ENCODE data around the gene NAGLU.
A peak's percentile ranks its signal among the peaks of the same experiment; 100 is the strongest.

The NAGLU gene

GRCh38 chr17:42565523-42566214 is 29.6 kb downstream of the NAGLU start:
- peaks cover 72% of the 10 kb centered on the region for H3K36me3 ChIP-seq (ENCODE audit: insufficient read depth, insufficient read length, low read length)
- peaks cover 19% of the 10 kb centered on the region for H3K4me1 ChIP-seq (ENCODE audit: insufficient read depth, insufficient read length)
- DNase-seq (ENCODE audit: low read depth, low spot score) = no peak
- H3K4me3 ChIP-seq (ENCODE audit: insufficient read length, low read depth) = no peak overlapping the region
- no peaks in the 10 kb centered on the region for H3K27me3 ChIP-seq (ENCODE audit: insufficient read depth, insufficient read length)
- peak overlapping the region; percentile 88 for H3K9ac ChIP-seq (ENCODE audit: insufficient read length, low read depth)
- H3K9me3 ChIP-seq (ENCODE audit: insufficient read depth, low read length) = no peaks in the 10 kb centered on the region
- TF ChIP-seq ZNF274 (IDR thresholded peaks at IDR 0.05; ENCODE audit: low read depth, low read length) (no peak), SUZ12 (IDR thresholded peaks at IDR 0.05; ENCODE audit: extremely low read depth, insufficient read depth, insufficient read length) (no peak), YY1 (IDR thresholded peaks at IDR 0.05; ENCODE audit: insufficient read depth, insufficient read length) (no peak)

- Histone ChIP-seq H3K27me3 (ENCODE audit: insufficient read depth, insufficient read length) (no peaks in the 10 kb centered on the region), H3K9ac (ENCODE audit: insufficient read length, low read depth) (peak overlapping the region; percentile 88), H3K4me3 (ENCODE audit: insufficient read length, low read depth) (peak overlapping the region; percentile 91), H3K9me3 (ENCODE audit: insufficient read depth, low read length) (no peaks in the 10 kb centered on the region), H3K4me1 (ENCODE audit: insufficient read depth, insufficient read length) (peaks cover 19% of the 10 kb centered on the region), H3K36me3 (ENCODE audit: insufficient read depth, insufficient read length, low read length) (peaks cover 78% of the 10 kb centered on the region)
- no peak for TF ChIP-seq SUZ12 (IDR thresholded peaks at IDR 0.05; ENCODE audit: extremely low read depth, insufficient read depth, insufficient read length)
- TF ChIP-seq YY1 (IDR thresholded peaks at IDR 0.05; ENCODE audit: insufficient read depth, insufficient read length) = peak; percentile 28
- DNase-seq (ENCODE audit: low read depth, low spot score) = no peak
These were observed 30.3 kb downstream of the NAGLU start for GRCh38 chr17:42566215-42566882.

GRCh38 chr17:42566883-42567573 is 31.0 kb downstream of the NAGLU start, which contains the start of gene MLX:
Gene MLX (plus strand): TSS chr17:42567100. CDS start chr17:42567125, 25 bp downstream.
- TF ChIP-seq ZNF274 (IDR thresholded peaks at IDR 0.05; ENCODE audit: low read depth, low read length) (no peak), SUZ12 (IDR thresholded peaks at IDR 0.05; ENCODE audit: extremely low read depth, insufficient read depth, insufficient read length) (no peak), YY1 (IDR thresholded peaks at IDR 0.05; ENCODE audit: insufficient read depth, insufficient read length) (no peak)
- H3K9me3 ChIP-seq (ENCODE audit: insufficient read depth, low read length) = no peaks in the 10 kb centered on the region
- H3K27me3 ChIP-seq (ENCODE audit: insufficient read depth, insufficient read length) = no peaks in the 10 kb centered on the region
- peak within 1 kb of the TSS; percentile 91 for H3K4me3 ChIP-seq (ENCODE audit: insufficient read length, low read depth)
- DNase-seq (ENCODE audit: low read depth, low spot score) = peak; percentile 68
- H3K4me1 ChIP-seq (ENCODE audit: insufficient read depth, insufficient read length) = peaks cover 19% of the 10 kb centered on the region
- peak within 1 kb of the TSS; percentile 88 for H3K9ac ChIP-seq (ENCODE audit: insufficient read length, low read depth)
- peaks cover 85% of the 10 kb centered on the region for H3K36me3 ChIP-seq (ENCODE audit: insufficient read depth, insufficient read length, low read length)

- no peak overlapping the region for H3K4me3 ChIP-seq (ENCODE audit: insufficient read length, low read depth)
- H3K4me1 ChIP-seq (ENCODE audit: insufficient read depth, insufficient read length) = peaks cover 14% of the 10 kb centered on the region
- TF ChIP-seq ZNF274 (IDR thresholded peaks at IDR 0.05; ENCODE audit: low read depth, low read length) (no peak), SUZ12 (IDR thresholded peaks at IDR 0.05; ENCODE audit: extremely low read depth, insufficient read depth, insufficient read length) (no peak)
- H3K36me3 ChIP-seq (ENCODE audit: insufficient read depth, insufficient read length, low read length) = peaks cover 91% of the 10 kb centered on the region
- no peaks in the 10 kb centered on the region for H3K9me3 ChIP-seq (ENCODE audit: insufficient read depth, low read length)
- no peak overlapping the region for H3K9ac ChIP-seq (ENCODE audit: insufficient read length, low read depth)
- no peaks in the 10 kb centered on the region for H3K27me3 ChIP-seq (ENCODE audit: insufficient read depth, insufficient read length)
- no peak for DNase-seq (ENCODE audit: low read depth, low spot score)
These were observed 32.5 kb downstream of the NAGLU start for GRCh38 chr17:42568341-42569111.

GRCh38 chr17:42571435-42572225 is 35.6 kb downstream of the NAGLU start:
- H3K9me3 ChIP-seq (ENCODE audit: insufficient read depth, low read length) = no peaks in the 10 kb centered on the region
- peaks cover 90% of the 10 kb centered on the region for H3K36me3 ChIP-seq (ENCODE audit: insufficient read depth, insufficient read length, low read length)
- no peak for TF ChIP-seq YY1 (IDR thresholded peaks at IDR 0.05; ENCODE audit: insufficient read depth, insufficient read length)
- no peak for TF ChIP-seq ZNF274 (IDR thresholded peaks at IDR 0.05; ENCODE audit: low read depth, low read length)
- no peak for TF ChIP-seq SUZ12 (IDR thresholded peaks at IDR 0.05; ENCODE audit: extremely low read depth, insufficient read depth, insufficient read length)
- no peaks in the 10 kb centered on the region for H3K27me3 ChIP-seq (ENCODE audit: insufficient read depth, insufficient read length)
- H3K4me1 ChIP-seq (ENCODE audit: insufficient read depth, insufficient read length) = peaks cover 3% of the 10 kb centered on the region
- H3K4me3 ChIP-seq (ENCODE audit: insufficient read length, low read depth) = no peak overlapping the region
- no peak overlapping the region for H3K9ac ChIP-seq (ENCODE audit: insufficient read length, low read depth)
- no peak for DNase-seq (ENCODE audit: low read depth, low spot score)

- no peak overlapping the region for H3K9ac ChIP-seq (ENCODE audit: insufficient read length, low read depth)
- H3K4me3 ChIP-seq (ENCODE audit: insufficient read length, low read depth) = no peak overlapping the region
- no peak for DNase-seq (ENCODE audit: low read depth, low spot score)
- H3K36me3 ChIP-seq (ENCODE audit: insufficient read depth, insufficient read length, low read length) = peaks cover 87% of the 10 kb centered on the region
- TF ChIP-seq SUZ12 (IDR thresholded peaks at IDR 0.05; ENCODE audit: extremely low read depth, insufficient read depth, insufficient read length) = no peak
- no peak for TF ChIP-seq ZNF274 (IDR thresholded peaks at IDR 0.05; ENCODE audit: low read depth, low read length)
- TF ChIP-seq YY1 (IDR thresholded peaks at IDR 0.05; ENCODE audit: insufficient read depth, insufficient read length) = no peak
- H3K4me1 ChIP-seq (ENCODE audit: insufficient read depth, insufficient read length) = no peaks in the 10 kb centered on the region
- no peaks in the 10 kb centered on the region for H3K27me3 ChIP-seq (ENCODE audit: insufficient read depth, insufficient read length)
- no peaks in the 10 kb centered on the region for H3K9me3 ChIP-seq (ENCODE audit: insufficient read depth, low read length)
These were observed 37.1 kb downstream of the NAGLU start for GRCh38 chr17:42573095-42573494.

Data from NT2/D1 (cell line).